ENCODE results near the gene RRH.
A peak's percentile ranks its signal among the peaks of the same experiment; 100 is the strongest.
"Not testable (repeated sequence)": the region's sequence is repeated elsewhere in the genome, so short reads cannot be mapped to it uniquely, and the experiment has no call there.

RRH gene

DNA sequence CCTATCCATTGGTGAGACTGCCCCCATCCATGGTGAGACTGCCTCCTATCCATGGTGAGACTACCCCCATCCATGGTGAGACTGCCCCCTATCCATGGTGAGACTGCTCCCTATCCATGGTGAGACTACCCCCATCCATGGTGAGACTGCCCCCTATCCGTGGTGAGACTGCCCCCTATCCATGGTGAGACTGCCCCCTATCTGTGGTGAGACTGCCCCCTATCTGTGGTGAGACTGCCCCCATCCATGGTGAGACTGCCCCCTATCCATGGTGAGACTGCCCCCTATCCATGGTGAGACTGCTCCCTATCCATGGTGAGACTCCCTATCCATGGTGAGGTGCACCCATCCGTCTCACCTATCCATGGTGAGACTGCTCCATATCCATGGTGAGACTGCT, 47.8 kb downstream of the RRH start:
- H3K79me2 ChIP-seq (ENCODE audit: control insufficient read depth, low read length); H3K27me3 ChIP-seq (ENCODE audit: control insufficient read depth, low read length); H3K4me1 ChIP-seq (ENCODE audit: control insufficient read depth, low read length); H3K9me2 ChIP-seq (replicated peaks; ENCODE audit: control insufficient read depth, low read length); H3K4me2 ChIP-seq (ENCODE audit: low read length); H3K4me3 ChIP-seq (ENCODE audit: low read length); H3K36me3 ChIP-seq (ENCODE audit: control insufficient read depth, low read length); H3K9me3 ChIP-seq (ENCODE audit: control insufficient read depth, insufficient read depth, low read length); H3K27ac ChIP-seq (ENCODE audit: low read depth, low read length); H3F3A ChIP-seq (ENCODE audit: control insufficient read depth, insufficient read depth); H4K20me1 ChIP-seq (ENCODE audit: control insufficient read depth, insufficient read depth, low read depth, low read length): not testable (repeated sequence)
- peak; percentile 35 for TF ChIP-seq CTCF (IDR thresholded peaks at IDR 0.05; ENCODE audit: low read depth, low read length, poor library complexity, severe bottlenecking)

DNA sequence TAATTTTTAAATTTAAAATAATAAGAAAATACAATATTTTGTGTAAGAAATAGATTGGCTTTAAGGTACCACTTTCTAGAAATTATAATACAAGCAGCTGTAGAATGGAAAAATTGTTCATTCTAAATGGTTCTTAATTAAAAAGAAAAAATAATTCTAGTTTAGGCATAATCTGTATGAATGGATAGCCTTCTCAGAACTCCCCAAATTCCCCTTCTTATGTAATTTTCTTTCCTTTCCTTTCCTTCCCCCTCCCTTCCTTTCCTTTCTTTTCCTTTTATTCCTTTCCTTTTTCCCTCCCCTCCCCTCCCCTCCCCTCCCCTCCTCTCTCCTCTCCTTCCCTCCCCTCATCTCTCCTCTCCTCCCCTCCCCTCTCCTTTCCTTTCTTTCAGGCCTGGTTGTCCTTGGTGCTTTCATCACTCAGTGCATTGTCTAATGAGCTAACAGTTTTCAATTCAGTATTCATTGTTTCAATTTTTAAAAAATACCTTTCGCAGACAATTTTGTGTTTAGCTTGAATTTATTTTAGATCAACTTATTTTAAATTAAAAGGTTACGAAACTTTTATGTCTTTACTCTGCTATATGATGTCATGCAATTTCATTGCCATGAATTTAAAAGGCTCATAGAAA, 49.0 kb downstream of the RRH start:
- H3K27me3 ChIP-seq (ENCODE audit: control insufficient read depth, low read length): no peaks in the 10 kb centered on the region
- H3K4me3 ChIP-seq (ENCODE audit: low read length): no peak overlapping the region
- no peaks in the 10 kb centered on the region for H3F3A ChIP-seq (ENCODE audit: control insufficient read depth, insufficient read depth)
- no peak overlapping the region for H3K27ac ChIP-seq (ENCODE audit: low read depth, low read length)
- no peaks in the 10 kb centered on the region for H4K20me1 ChIP-seq (ENCODE audit: control insufficient read depth, insufficient read depth, low read depth, low read length)
- H3K4me2 ChIP-seq (ENCODE audit: low read length): no peak overlapping the region
- H3K36me3 ChIP-seq (ENCODE audit: control insufficient read depth, low read length): no peaks in the 10 kb centered on the region
- no peaks in the 10 kb centered on the region for H3K9me3 ChIP-seq (ENCODE audit: control insufficient read depth, insufficient read depth, low read length)
- no peaks in the 10 kb centered on the region for H3K9me2 ChIP-seq (replicated peaks; ENCODE audit: control insufficient read depth, low read length)
- H3K4me1 ChIP-seq (ENCODE audit: control insufficient read depth, low read length): no peaks in the 10 kb centered on the region
- TF ChIP-seq EZH2phosphoT487 (IDR thresholded peaks at IDR 0.05; ENCODE audit: borderline replicate concordance, low read length) (no peak), CTCF (IDR thresholded peaks at IDR 0.05; ENCODE audit: low read depth, low read length, poor library complexity, severe bottlenecking) (no peak)
- no peaks in the 10 kb centered on the region for H3K79me2 ChIP-seq (ENCODE audit: control insufficient read depth, low read length)

DNA sequence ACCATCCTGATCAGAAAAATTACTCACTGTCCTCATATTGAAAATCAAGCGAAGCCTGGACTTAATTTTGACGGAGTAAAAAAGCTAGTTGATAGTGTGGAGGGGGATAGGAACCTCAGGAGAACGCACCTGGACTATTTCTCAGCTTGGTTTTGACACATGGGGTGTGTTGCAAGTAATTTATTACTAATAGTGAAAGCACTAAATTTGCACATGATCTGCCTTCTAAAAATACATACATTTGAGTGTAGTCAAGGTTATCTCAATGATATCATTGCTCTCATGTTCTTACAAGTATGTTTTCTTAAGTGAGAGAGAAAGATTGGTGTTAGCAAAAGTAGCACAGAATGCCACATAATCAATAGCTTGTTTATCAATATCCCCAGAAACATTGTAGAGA, 49.6 kb downstream of the RRH start:
- H3K9me3 ChIP-seq (ENCODE audit: control insufficient read depth, insufficient read depth, low read length): no peaks in the 10 kb centered on the region
- H3K4me1 ChIP-seq (ENCODE audit: control insufficient read depth, low read length): no peaks in the 10 kb centered on the region
- no peaks in the 10 kb centered on the region for H3K36me3 ChIP-seq (ENCODE audit: control insufficient read depth, low read length)
- no peaks in the 10 kb centered on the region for H3K27me3 ChIP-seq (ENCODE audit: control insufficient read depth, low read length)
- no peaks in the 10 kb centered on the region for H3K79me2 ChIP-seq (ENCODE audit: control insufficient read depth, low read length)
- H3F3A ChIP-seq (ENCODE audit: control insufficient read depth, insufficient read depth): no peaks in the 10 kb centered on the region
- no peaks in the 10 kb centered on the region for H4K20me1 ChIP-seq (ENCODE audit: control insufficient read depth, insufficient read depth, low read depth, low read length)
- H3K27ac ChIP-seq (ENCODE audit: low read depth, low read length): no peak overlapping the region
- H3K4me3 ChIP-seq (ENCODE audit: low read length): no peak overlapping the region
- no peak overlapping the region for H3K4me2 ChIP-seq (ENCODE audit: low read length)
- TF ChIP-seq CTCF (IDR thresholded peaks at IDR 0.05; ENCODE audit: low read depth, low read length, poor library complexity, severe bottlenecking): no peak
- TF ChIP-seq EZH2phosphoT487 (IDR thresholded peaks at IDR 0.05; ENCODE audit: borderline replicate concordance, low read length): no peak
- no peaks in the 10 kb centered on the region for H3K9me2 ChIP-seq (replicated peaks; ENCODE audit: control insufficient read depth, low read length)
